ENCODE measurements around the gene C22orf42.
A peak's percentile ranks its signal among the peaks of the same experiment; 100 is the strongest.
"Not testable (repeated sequence)": the region's sequence is repeated elsewhere in the genome, so short reads cannot be mapped to it uniquely, and the experiment has no call there.

The C22orf42 gene

GRCh38 chr22:32151641-32152040 lies 7.5 kb downstream of the C22orf42 start:
- DNase-seq (ENCODE audit: low read depth, low spot score); H3K4me3 ChIP-seq (ENCODE audit: low read depth, low read length); in situ Hi-C loops (cut with HindIII; ENCODE audit: low sequenced_read_pairs): not testable (repeated sequence)

GRCh38 chr22:32150647-32151046 lies 8.5 kb downstream of the C22orf42 start:
- DNase-seq (ENCODE audit: low read depth, low spot score); in situ Hi-C loops (cut with HindIII; ENCODE audit: low sequenced_read_pairs); H3K4me3 ChIP-seq (ENCODE audit: low read depth, low read length): not testable (repeated sequence)

GRCh38 chr22:32148372-32148771 lies 10.7 kb downstream of the C22orf42 start:
- DNase-seq (ENCODE audit: low read depth, low spot score); in situ Hi-C loops (cut with HindIII; ENCODE audit: low sequenced_read_pairs): not testable (repeated sequence)

GRCh38 chr22:32147128-32147527 lies 12.0 kb downstream of the C22orf42 start:
- DNase-seq (ENCODE audit: low read depth, low spot score); H3K4me3 ChIP-seq (ENCODE audit: low read depth, low read length); in situ Hi-C loops (cut with HindIII; ENCODE audit: low sequenced_read_pairs): not testable (repeated sequence)

More at GRCh38 chr22:32148372-32148771, 10.7 kb downstream of the C22orf42 start:
- not testable (repeated sequence) for H3K4me3 ChIP-seq (ENCODE audit: low read depth, low read length)

GRCh38 chr22:32144496-32145274 lies 14.4 kb downstream of the C22orf42 start:
- in situ Hi-C loops (cut with HindIII; ENCODE audit: low sequenced_read_pairs): no loop called here
- H3K4me3 ChIP-seq (ENCODE audit: low read depth, low read length): no peak overlapping the region
- no peak for TF ChIP-seq CTCF (IDR thresholded peaks at IDR 0.05; ENCODE audit: low read depth, low read length)
- DNase-seq (ENCODE audit: low read depth, low spot score): no peak

- TF ChIP-seq CTCF (IDR thresholded peaks at IDR 0.05; ENCODE audit: low read depth, low read length): no peak
- in situ Hi-C loops (cut with HindIII; ENCODE audit: low sequenced_read_pairs): no loop called here
- no peak overlapping the region for H3K4me3 ChIP-seq (ENCODE audit: low read depth, low read length)
- DNase-seq (ENCODE audit: low read depth, low spot score): no peak
These were observed 16.5 kb downstream of the C22orf42 start for GRCh38 chr22:32142600-32142999.

DNA sequence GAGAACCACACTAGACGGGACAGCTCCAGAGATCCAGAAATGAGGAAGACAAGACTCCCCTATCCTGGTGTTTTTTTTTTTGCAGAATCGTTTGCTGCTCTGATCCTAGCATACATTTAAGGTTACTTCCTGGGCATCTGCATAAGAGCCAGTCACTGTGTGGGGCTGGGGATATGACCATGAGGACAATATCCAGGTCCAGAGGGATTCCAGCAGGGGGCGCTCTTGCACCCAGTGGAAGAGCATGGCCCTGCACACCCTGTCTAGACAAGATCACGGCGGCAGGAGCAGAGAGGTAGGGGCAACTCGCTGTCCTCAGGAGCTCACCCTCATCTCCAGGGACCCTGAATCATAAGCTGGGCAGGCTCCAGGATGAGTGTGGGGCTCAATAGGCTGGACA lies 18.4 kb downstream of the C22orf42 start:
- in situ Hi-C loops (cut with HindIII; ENCODE audit: low sequenced_read_pairs); DNase-seq (ENCODE audit: low read depth, low spot score); H3K4me3 ChIP-seq (ENCODE audit: low read depth, low read length): not testable (repeated sequence)
- TF ChIP-seq CTCF (IDR thresholded peaks at IDR 0.05; ENCODE audit: low read depth, low read length): peak; percentile 28

- H3K4me3 ChIP-seq (ENCODE audit: low read depth, low read length); DNase-seq (ENCODE audit: low read depth, low spot score); in situ Hi-C loops (cut with HindIII; ENCODE audit: low sequenced_read_pairs): not testable (repeated sequence)
These were observed 20.5 kb downstream of the C22orf42 start for GRCh38 chr22:32138576-32138975.

- in situ Hi-C loops (cut with HindIII; ENCODE audit: low sequenced_read_pairs); DNase-seq (ENCODE audit: low read depth, low spot score): not testable (repeated sequence)
These were observed 21.3 kb downstream of the C22orf42 start for GRCh38 chr22:32137731-32138324.

DNA sequence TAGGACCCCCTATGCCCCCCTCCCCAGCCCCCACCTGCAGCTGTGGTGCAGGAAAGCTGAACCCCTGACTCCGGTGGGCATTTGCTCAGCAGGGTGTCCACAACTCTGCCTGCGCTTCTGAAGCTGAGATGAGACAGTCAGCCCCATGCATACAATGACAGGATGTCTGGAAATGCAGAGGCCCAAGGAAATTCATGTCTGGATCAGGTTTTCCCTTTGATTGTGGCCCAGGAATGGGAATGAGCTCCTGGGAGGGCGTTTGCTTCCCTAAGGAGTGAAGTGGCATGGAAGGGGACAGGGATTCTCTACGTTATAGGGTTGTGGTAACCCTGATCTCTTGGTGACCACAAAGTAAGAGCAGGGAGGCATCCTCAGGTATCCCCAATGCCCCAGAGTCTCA lies 22.2 kb downstream of the C22orf42 start:
- H3K4me3 ChIP-seq (ENCODE audit: low read depth, low read length); DNase-seq (ENCODE audit: low read depth, low spot score); in situ Hi-C loops (cut with HindIII; ENCODE audit: low sequenced_read_pairs): not testable (repeated sequence)

More at GRCh38 chr22:32137731-32138324, 21.3 kb downstream of the C22orf42 start:
- not testable (repeated sequence) for H3K4me3 ChIP-seq (ENCODE audit: low read depth, low read length)

GRCh38 chr22:32135958-32136357 lies 23.1 kb downstream of the C22orf42 start:
- in situ Hi-C loops (cut with HindIII; ENCODE audit: low sequenced_read_pairs); H3K4me3 ChIP-seq (ENCODE audit: low read depth, low read length): not testable (repeated sequence)
- DNase-seq (ENCODE audit: low read depth, low spot score): peak; percentile 51

DNA sequence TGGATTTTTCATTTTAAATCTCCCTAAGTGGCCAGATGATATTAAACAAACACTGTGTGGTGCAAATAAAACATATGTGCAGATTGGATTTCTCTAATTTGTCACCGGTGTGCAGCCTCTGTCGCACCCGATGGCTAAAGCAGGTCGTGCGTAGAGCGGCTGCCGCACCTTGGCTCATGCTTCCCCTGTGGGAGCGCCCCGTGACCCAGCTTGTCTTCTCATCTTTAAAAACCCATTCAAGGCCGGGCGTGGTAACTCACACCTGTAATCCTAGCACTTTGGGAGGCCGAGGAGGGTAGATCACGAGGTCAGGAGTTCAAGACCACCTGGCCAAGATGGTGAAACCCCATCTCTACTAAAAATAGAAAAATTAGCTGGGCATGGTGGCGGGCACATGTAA lies 24.3 kb downstream of the C22orf42 start:
- H3K4me3 ChIP-seq (ENCODE audit: low read depth, low read length); DNase-seq (ENCODE audit: low read depth, low spot score); in situ Hi-C loops (cut with HindIII; ENCODE audit: low sequenced_read_pairs): not testable (repeated sequence)
